Activated CD4-positive, CD25-positive, alpha-beta regulatory T cell treated with anti-CD3 and anti-CD28 coated beads, Interleukin-2, amount 50 U/mL, for 16 hours (primary cell): ENCODE measurements around the gene LCOR.

ENCODE experiments used
- DNase-seq: peaks from one replicate; pipeline ENCODE4 v3.0.0-alpha.2; 2020; ENCODE audit warnings: low read depth, low spot score

LCOR gene

DNA sequence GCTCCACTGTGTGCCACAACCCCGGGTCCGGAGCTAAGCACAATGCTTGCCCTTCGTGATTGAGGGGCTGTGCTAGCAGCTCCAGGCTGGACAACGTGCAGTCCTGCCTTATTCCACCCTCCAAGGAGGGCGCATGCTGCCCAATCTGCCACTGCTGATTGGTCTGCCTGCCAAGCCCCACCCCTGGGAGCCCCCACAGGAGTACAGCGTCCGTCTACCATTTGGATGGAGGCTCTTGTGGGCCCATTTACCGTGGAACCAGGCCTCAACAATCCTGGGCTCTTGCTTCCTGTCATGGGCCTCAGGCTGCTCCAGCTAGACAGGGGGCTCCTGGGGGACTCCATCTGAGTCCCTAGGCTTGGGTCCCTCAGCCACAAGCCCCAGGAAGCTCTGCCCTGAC is 180.4 kb downstream of the LCOR start:
- no peak for DNase-seq

GRCh38 chr10:97013568-97013967 is 181.5 kb downstream of the LCOR start:
- no peak for DNase-seq

DNA sequence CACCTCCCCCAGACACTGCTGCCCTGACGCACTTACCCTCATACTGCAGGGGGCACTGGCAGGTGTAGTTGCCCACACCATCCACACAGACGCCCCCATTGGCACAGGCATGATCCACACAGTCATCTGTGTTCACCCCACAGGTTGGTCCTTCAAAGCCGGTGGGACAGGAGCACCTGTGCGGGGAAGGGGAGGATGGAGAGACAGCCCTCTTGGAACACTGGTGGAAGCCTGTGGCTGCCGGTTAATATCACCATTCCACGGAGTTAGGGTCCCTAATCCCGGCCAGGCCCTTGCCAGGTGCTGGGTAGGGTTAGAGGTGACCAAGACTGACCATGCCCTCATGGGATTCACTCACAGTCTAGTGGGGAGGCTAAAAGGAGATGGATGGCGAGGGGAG is 181.9 kb downstream of the LCOR start:
- no peak for DNase-seq

- DNase-seq: no peak
Measured at GRCh38 chr10:97015240-97015639, 183.1 kb downstream of the LCOR start.

DNA sequence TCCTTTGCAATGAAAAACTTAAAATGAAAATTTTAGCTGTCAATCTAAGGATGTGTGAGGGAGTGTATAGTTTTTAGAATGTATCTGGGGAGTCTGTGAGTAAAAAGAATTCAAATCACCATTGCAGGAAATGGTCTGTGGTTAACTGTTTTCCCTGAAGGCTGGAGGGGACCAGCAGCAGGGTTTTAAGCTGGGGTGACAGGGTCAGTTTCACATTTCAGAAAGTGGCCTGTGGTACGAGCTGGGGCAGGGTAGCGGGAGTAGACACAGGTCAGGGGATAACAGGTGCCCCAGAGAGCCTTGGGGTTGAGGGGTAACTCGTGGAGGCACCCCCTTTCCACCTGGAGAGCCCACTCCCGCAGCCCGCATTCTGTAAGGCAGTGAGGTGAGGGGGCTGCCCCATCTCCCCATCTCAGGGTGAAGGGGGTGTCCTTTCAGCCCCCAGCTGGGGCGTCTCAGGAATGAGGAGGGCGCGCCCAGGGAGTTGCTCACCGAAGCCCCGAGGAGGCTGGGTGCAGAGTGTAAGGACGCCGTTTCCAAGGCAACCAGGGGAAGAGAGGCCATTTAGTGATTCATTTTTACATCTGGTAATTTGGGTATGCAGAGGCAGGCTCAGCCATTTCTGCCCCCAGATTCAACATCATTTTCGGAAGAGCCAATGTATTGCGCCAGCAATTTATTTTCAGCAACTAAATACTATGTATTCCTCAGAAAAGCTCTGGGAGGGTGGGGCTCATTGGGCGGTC is 184.8 kb downstream of the LCOR start:
- DNase-seq: no peak

- no peak for DNase-seq
Measured at GRCh38 chr10:97017474-97017903, 185.4 kb downstream of the LCOR start.

- DNase-seq: no peak
Measured at GRCh38 chr10:97018251-97019212, 186.4 kb downstream of the LCOR start.

- DNase-seq: no peak
Measured at GRCh38 chr10:97019213-97019844, 187.2 kb downstream of the LCOR start.

DNA sequence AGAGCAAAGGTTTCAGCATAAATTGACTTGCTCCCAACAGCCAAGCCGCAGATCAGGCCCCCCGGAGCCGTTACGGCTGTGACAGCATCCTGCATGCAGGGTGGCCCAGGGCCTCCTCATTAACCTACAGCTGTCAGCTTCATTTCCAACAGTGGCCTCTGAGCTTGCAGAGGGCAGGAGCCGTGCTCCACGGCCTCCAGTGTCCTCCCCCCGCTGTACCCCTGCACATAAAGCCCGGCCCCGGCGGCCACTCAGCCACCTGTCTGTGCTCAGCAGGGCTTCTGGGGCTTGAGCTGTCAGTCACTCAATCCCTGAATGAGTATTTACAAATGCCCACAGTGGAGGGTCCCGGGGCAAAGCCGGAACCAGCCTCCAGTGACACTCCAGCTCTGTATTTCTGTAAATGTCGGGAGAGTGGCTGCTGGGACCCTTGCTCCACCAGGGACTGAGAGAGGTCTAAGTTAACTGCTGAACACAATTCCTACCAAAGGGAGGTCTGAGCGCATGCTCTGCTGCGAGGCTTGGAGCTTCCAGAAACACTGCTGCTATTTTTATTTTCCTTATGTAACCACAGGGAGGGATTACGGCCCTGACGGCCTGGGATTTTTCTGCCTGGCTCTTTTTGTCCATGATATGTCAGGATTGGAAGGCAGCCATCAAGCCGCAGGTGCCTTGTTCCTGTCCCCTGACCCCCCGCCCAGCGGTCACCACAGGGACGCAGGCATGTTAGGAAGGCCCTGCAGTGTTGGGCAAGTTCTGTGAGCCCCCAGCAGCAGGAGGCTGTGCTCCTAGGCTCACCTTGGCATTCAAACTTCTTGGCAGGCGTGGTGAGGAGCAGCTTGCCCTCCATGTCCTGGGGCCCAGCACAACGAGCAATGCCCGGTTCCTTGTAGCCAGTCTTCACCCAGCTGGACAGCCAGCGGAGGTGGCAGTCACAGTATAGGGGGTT is 188.6 kb downstream of the LCOR start:
- no peak for DNase-seq

GRCh38 chr10:97022616-97023015 is 190.5 kb downstream of the LCOR start:
- DNase-seq: no peak

DNA sequence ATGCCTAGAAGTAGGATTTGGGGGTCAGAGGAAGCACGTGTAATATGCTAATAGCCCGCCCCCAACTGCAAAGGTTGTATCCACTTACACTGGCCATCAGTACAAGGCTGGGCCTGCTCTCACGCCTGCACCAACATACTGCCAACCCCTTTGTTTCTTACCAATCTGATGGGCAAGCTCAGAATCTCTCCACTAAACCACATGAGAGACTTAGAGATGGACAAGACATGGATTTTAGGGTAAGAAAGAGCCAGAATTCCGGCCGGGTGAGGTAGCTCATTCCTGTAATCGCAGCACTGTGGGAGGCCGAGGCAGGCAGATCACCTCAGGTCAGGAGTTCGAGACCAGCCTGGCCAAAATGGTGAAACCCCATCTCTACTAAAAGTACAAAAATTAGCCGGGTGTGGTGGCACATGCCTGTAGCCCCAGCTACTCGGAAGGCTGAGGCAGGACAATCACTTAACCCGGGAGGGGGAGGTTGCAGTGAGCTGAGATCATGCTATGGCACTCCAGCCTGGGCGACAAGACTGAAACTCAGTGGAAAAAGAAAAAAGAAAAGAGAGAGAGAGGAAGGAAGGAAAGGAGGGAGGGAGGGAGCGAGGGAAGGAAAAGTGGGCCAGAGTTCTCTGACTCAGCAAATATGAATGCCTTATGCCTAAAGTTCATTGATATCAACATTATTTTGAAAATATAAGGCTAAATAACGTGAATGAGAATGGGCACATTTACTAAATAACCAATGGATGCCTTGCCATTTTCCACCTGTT is 191.5 kb downstream of the LCOR start:
- DNase-seq: no peak

DNA sequence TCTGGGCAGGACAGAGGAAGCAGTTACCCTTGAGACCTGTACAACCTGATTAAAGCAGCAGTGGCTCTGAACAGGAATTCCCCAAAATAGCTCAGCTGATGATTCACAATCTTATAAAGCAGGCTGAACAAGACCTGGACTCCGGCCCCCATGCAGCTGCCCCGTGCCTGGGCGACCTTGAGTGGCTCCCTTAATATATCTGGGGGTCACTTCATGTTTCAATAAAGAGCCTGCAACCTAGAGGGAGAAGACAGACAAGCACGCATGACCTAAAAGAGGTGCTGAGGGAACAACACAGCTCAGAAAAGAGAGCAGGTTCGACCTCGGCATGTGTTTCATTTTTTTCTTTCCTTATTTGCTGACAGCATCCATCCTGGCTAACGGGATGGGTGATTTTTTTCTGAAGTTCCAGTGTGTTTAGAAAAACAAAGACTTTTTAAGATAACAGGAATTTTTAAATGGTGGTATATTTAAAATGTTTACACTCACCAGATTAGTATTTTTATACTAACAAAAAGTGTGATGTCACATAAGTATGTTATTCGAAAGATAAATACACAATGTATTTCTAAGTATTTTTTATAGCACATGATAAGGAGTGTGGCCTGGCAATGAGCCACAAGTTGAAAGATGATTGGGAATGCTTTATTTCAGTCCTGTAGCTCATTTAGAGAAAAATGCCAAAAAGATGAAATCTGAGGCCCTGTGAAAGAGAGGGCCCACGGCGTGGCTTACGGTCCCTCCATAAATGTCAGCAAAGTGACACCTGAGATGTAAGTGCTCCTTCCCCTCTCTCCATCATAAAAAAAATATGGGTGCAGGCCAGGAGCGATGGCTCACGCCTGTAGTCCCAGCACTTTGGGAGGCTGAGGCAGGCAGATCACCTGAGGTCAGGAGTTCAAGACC is 192.3 kb downstream of the LCOR start:
- DNase-seq: no peak

DNA sequence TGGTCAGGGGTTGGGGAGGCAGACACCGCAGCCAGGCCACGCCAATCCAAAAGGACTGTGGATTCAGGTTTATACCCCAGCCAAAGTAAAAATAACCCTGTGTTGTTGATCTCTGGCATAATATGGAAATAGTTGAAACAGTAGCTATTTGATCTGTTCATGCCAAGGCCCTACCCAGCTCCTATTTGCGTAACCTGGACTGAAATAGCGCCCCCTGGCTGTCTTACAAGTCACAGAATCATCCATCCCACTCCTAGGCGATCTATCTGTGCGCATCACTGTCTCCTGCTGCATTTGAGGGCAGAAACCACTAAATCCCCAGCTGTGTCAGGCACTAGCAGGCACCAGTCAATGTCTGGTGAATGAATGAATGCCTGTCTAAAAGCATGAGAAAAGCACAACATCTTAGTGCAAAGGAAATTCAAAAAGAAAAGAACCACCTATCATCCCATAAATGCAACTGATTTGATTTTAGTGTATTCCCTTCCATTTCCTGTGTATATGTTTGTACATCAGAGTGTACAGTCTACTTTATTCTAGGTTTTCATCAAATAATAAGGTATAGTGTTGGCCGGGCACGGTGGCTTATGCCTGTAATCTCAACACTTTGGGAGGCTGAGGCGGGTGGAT is 193.6 kb downstream of the LCOR start:
- peak; percentile 12 for DNase-seq

DNA sequence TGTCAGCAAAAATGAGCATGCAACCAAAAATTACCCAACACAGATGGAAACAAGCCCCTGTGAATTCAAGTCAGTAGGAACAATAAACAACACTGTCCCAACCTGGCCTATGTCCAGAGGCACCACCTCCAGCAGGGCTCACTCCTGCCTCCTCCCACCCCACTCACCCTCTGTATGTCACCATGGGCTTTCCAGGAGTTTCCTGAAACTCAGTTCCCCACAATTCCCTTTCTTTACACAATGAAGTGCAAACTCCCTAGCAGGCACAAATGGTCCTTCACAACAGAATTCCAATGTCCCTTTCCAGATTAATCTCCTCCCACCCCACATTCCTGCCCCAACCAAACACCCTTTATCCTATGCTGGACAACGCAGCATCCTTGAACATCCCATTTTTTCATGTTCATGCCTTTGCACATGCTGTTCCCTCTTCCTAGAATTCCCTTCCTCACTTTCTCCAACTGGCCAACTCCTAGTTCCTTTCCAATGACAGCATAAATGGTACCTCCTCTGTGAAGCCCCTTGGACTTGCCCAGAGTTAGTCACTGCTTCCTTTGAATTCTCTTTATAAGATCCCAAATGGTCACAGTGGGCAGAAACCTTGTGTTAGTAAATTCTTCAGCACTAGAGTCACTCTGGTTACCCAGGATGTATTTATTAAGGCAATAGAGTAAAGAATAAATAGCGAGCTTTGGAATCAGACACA is 196.2 kb downstream of the LCOR start:
- DNase-seq: no peak

- no peak for DNase-seq
Measured at GRCh38 chr10:97028832-97029178, 196.7 kb downstream of the LCOR start.

DNA sequence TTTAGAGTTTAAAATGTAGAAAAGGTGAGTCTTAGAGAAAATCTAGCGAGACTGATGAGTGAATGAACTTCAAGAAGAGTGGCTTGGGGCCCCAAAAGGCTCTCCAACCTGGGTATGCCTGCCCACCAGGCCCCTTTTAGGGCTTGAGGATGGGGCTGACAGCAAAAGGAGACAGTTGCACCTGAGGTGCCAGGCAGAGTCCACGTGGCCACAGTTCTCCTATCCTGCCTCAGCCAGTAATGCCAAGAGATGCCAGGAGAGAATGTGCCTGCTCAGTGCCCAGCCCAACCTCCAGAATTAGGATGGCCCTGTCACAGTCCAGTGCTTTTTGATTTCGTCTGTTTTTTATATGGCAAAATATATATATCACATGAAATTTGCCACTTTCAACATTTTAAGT is 197.2 kb downstream of the LCOR start:
- no peak for DNase-seq

GRCh38 chr10:97030894-97031293 is 198.8 kb downstream of the LCOR start:
- no peak for DNase-seq

- no peak for DNase-seq
Measured at GRCh38 chr10:97031459-97031858, 199.4 kb downstream of the LCOR start.
